Measurements from ENCODE around the gene MCC.
"Not testable (repeated sequence)": the region's sequence is repeated elsewhere in the genome, so short reads cannot be mapped to it uniquely, and the experiment has no call there.

MCC gene

DNA sequence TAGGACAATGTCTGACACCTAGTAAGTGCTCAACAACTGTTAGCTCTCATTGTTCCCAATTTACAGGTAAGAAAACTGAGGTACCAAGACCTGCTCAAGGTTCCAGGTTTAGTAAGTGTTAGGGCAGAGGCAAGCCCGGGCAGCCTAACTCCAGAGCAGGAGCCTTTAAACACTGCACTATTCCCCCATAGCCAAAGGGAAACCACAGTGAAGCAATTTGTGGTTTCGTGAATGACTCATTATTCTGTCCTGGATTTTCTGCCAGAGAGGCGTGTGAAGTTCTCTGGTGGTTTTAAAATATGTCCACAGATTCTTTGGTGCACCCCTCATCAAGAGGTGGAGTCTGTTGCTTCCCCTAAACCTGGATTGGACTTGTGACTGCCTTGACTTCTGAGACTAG is 1.0 kb upstream of the MCC start:
- no peak for DNase-seq

DNA sequence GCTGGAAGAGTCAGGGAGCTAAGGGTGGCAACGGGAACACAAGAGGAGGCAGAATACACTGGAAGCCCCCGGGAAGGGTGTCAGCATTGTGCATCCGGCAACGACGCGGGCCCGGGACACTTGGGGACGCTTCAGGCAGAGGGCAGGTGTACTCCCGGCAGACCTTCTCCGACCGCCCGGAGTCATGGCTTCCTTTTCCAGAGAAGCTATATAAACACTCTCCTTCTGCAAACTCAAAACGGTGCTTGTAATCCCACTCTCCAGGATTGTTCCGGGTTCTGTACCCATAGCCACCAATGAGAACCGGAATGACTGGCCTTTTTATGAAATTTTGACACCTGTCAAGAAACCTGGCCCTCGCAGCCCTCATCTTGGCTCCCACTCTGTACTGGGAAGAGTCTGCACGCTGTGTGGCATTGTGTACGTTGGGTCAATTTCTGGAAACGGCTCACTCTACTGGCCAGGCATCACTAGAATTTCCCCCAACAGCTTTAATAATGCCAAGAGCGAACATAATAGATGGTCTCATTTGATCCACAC is 462 bp upstream of the MCC start:
- DNase-seq: no peak

DNA sequence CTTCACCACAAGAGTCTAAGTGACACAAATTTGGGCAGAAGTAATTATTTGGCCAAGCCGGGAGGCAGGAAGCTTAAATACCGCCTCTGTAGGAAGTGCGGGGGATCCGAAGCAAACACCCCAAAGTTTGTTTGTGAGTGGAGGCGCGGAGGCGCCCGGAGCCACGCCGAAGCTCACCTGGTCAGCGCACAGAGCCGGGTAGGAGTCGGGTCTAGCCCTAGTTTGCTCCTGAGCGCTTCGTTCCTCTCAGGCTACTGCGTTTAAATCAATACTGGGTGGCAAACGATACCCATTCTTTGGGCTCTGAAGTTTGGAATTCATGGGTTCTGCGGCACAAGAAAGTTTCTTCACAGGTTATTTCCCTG is 855 bp downstream of the MCC start:
- no peak for DNase-seq

DNA sequence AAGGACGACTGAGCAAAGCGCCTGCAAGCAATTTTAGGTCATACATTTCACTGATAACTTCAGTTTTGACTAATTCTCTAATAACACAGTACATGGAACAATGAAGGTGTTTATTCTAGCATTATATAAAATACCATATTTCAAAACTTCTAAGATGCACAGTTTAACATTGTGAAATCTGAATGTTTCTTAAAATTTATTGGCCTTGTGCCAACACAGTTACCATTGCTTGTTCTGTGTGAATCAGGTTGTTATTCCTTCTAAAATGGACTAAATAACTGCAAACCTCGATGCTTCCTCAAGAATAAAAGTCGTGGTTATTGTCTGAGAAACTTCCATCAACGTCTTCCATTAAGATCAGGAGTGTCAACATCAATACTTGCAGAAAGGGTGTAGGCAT is 8.0 kb downstream of the MCC start:
- no peak for DNase-seq

DNA sequence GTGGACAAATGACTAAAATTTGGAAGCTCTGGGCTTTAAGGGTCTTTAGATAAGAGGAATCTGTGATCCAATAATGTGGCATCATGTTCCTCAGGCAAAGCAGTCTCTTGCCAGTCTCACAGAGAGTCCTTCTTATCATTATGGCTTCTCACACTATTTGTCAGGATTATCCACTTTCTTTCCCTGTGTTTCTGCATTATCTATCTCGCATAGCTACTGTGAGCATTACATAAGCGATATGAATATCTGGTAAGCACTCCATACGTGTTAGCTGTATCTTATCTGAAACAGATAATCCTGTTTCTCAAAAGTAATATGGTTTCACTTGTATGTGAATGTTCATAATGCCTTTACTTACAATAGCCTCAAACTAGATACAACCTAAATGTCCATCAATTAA is 9.6 kb downstream of the MCC start:
- DNase-seq: no peak

DNA sequence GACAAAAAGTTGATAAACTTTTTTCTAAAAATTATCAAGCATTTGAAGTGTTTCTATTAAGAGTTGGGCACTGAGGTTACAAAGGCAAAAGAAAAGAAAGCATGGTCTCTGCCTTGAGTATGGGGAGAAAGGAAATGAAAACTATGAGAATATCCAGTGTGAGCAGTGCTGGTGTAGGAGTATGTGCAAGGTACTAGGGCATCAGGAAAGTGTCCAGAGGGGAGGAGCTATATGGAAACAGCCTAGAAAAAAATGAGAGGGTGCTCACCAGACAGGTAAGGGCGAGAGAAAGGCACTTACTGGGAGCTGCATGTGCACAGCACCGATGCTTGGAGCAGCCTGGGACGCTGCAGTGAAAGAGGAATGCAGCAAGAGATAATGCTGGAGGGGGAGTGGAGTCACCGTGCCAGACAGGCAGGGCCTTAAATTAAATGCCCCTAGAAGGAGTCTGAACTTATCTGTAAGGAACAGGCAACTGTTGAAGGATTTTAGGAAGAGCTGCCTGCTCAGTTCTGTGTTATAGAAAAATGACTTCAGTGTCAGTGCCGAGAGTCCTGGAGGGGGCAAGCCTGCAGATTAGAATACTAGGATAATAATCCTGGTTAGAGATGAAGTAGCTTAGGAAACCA is 14.0 kb downstream of the MCC start:
- no peak for DNase-seq

DNA sequence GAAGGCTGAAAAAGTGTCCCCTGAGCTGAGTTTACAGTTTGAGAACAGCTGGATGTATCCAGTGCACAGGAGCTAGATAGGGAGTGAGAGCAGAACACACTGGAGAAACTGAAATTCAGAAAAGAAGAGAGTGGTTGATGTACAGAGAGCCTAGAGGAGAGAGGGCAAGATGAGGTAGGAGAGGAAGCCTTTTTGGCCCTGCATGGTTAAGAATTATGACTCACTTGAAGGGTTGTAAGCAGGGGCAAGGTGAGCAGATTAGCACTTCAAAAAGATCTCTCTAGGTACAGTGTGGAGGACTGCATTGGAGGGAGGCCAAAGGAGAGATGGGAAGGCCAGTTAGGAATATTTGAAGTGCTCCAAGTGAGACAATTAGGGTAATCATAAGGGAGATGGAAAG is 25.2 kb downstream of the MCC start:
- DNase-seq: no peak

DNA sequence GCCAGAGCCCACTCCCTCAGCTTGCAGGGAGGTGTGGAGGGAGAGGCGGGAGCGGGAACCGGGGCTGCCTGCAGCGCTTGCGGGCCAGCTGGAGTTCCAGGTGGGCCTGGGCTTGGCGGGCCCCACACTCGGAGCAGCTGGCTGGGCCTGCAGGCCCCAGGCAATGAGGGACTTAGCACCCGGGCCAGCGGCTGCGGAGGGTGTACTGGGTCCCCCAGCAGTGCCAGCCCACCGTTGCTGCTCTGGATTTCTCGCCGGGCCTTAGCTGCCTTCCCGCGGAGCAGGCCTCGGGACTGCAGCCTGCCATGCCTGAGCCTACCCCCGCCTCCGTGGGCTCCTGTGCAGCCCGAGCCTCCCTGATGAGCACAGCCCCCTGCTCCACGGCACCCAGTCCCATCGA is 31.1 kb downstream of the MCC start:
- DNase-seq: not testable (repeated sequence)

DNA sequence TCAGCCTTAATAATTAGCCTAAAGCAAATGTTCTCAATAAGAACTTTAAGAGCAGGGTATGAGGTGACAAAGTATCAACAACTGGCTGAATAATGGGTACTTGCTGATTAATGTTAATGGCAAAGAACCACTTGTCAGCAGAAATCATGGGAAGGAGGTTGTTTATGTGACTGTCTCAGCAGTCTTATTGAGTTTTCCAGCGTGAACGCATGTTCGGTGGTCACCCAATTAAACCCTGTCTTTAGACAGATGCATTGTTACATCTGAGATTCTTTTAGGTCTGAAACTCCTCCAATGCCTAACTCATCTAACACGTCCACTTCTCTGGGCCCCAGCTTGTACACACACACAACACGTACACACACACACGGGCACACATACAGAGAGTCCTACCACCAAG is 35.3 kb downstream of the MCC start:
- DNase-seq: no peak

DNA sequence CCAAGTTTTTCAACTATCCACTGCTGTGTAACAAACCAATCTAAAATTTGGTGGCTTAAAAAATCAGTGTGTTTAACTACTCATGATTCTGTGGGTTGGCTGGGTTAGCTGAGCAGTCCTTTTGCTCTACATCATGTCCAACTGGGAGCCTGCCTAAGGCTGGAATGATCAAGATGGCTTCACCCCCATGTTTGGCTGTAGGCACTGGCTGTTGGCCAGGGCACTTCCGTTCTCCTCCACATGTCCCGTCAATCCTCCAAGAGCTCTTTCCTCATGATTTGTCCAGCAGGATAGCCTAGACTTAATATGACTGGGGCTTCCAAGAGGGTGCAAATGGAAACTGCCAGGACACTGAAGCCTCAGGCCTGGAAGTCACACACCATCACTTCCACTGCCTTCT is 36.5 kb downstream of the MCC start:
- no peak for DNase-seq

DNA sequence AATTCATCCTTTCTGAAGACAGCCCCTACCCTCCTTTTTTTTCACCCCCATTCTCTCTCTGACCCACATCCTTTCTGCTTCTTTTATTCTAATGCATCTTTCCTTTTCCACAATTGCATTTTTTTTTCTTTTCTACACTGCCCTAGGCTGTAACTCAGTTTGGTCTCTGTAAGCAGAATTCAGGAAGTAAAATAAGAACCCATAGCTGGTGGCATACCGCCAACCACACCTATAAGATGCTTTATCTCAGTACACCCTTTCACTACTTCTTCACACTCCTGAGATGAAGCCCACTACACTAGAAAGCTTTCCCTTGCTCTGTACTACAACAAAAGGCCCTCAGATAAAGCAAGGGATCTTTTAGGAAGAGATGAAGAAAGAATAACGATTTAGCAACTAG is 37.3 kb downstream of the MCC start:
- no peak for DNase-seq

DNA sequence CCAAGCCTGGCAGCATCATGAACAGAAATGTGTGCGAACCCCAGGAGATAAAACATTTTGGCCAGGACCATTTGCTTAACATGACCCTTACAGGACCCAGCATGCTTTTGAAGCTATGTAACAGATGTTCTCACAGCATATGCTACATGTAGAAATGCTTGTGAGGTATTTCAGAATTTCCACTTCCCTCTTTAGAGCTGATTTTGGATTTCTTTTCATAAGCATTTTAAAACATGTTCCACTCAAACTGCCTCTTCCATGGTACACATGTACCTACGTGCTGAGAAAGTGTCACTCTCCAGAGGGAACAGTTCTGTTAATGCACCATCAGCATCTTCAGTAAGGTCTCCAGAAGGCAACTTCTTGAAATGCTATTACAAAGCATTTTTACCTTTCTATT is 37.8 kb downstream of the MCC start:
- no peak for DNase-seq

DNA sequence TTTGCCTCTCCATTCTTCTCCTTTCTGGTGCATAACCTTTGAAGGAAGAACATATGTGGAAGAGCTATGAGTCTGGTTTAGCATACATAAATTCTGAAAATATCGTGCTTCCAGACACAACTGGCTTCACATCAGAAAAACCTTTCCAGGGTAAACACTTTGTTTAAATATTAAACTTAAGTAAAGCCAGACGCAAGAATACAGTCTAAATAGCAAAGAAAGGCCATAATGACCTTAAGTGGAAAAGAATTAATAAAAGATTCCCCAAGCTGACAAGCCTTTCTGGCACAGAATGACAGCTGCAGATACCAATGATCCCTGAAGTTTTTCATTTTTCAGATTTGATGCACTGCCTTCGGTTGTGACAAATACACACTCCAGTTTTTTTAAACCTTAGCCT is 40.0 kb downstream of the MCC start:
- no peak for DNase-seq

DNA sequence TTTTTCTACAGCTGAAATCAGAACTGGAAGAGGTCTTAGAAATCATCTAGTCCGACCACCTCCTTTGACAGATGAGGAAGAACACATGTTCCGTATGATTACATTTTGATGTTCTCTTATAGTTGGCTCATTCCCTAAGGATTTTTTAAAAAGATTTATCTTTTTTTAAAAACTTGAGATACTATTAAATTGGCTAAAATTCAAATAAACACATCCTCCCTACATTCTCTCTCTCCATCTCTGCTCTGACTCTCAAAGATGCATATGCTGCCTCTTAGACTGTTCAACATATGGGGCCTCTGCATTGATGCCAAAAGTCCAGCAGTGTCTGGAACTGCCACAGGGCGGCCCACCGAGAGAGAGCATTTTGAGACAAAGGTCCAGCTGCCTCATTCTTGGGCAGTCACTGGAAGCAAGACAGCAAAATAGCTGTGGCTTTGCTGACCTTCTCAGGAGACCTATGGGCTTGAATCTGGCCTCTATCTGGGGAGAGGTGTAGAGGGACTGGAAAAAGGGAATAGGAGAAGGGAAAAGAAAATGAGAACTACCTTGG is 40.7 kb downstream of the MCC start:
- peak; percentile 35 for DNase-seq

DNA sequence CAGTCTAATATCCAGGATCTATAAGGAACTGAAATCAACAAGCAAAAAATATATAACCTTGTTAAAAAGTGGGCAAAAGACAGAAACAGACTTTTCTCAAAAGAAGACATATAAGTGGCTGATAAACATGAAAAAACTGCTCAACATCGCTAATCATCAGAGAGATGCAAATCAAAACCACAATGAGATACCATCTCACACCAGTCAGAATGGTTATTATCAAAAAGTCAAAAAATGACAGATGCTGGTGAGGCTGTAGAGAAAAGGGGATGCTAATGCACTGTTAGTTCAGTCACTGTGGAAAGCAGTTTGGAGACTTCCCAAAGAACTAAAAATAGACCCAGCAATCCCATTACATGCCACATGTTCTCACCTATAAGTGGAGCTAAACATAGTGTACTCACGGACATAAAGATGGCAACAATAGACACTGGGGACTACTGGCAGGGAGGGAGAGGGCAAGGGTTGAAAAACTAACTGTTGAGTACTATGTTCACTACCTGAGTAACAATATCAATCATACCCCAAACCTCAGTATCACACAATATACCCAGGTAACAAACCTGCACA is 41.8 kb downstream of the MCC start:
- DNase-seq: no peak

DNA sequence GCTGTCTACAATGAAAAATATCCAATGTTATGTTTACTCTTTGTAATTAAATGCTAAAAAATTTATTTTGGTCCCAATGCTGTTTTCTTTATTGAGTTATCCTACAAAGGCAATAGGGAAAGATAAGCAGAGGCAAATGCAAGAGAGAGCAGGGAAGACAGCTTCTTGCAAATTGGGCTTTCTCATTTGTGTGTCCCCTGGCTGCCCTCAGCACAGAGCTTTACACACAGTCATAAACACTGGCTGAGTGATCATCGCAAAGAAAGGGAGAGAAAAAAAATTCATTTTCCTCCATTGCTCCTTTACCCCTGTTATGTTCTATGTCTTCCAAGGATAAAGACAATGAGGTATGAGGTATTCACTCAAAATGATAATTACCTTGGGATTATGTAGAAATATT is 51.1 kb downstream of the MCC start:
- DNase-seq: no peak

DNA sequence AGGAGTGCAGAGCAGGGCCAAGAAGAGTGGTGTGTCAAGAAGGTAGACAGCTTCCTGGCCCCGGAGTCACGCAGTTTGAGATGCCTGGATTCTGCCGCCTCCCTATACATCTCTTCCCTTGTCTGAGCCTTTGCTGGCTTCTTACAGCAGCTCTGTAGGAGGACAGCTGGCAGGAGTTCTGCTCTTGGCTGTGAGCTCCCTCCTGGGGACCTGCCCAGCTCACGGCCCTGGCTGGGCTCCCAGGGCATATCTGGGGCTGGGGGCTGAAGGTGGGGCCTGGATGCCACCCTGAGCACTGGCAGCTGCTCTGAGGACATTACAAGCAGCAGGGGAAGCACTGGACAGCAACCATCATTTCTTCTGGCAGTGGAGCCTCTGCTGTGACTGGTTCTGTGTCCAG is 52.7 kb downstream of the MCC start:
- DNase-seq: no peak

DNA sequence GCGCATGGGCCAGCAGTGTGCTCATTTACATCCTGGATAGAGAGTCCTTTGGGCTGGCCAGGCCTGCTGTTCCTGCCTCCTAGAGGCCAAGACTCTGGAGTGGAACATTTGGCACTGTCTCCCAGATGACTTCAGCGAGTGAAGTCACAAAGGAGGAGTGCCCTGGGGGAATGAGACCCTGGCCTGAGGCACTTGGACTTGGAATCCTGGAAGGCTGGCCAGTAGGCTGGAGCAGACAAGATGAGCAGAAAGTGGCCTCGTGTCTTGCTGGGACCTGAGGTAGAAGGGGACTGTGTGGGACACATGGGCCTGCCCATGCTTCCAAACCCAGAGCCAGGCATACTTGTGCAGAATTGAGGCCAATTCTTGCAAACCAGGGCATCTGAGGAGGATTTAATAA is 53.4 kb downstream of the MCC start, which contains the start of gene TSSK1B:
TSSK1B (minus strand) TSS at position 101 of the 400 bp plus-strand sequence. CDS start 150 bp downstream, outside the sequence.
- no peak for DNase-seq

DNA sequence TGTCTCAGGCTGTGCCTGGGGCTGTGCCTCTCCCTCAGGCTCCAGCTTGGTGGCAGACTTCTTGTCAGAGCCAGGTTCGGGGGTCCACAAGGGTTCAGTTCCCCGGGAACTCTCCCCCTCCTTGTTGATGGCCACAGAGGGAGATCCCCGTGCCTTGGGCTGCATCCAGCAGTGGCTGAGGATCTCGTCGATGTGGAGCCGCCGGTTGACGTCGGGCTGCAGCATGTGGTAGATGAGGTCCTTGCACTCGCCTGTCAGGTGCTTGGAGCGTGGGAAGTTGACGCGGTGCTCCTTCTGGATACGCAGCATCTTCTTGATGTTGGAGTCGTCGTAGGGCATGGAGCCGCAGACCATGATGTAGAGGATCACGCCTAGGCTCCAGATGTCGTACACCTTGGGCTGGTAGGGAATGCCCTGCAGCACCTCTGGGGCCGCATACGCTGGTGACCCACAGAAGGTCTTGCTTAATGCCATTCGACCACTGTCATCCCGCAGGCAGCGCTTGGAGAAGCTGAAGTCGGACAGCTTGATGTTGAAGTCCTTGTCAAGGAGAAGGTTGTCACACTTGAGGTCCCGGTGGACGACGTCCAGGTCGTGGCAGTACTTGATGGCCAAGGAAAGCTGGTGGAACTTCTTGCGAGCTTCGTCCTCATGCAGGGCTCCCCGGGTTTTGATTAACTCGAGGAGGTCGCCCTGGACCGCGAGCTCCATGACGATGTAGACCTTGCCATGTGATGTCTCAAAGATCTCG is 54.2 kb downstream of the MCC start:
- no peak for DNase-seq

DNA sequence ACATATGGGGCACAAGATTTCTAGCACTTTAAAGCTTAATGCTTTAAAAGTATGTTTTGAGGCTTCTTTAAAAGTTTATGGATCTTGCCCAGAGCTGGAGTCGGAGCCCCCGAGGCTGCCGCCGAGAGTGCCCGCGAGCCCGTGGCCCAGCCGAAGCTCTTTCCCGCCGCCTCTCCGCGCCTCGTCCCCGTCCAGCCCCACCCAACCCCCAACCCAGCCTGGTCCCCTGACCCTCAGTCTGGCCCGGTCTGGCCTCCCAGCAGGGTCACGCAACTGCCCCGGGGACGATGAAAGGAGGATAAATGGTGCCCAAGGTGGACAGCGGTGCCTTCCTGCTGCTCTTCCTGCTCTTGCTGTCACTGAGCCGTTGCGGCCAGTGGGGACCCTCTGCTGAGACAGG is 55.2 kb downstream of the MCC start:
- no peak for DNase-seq

DNA sequence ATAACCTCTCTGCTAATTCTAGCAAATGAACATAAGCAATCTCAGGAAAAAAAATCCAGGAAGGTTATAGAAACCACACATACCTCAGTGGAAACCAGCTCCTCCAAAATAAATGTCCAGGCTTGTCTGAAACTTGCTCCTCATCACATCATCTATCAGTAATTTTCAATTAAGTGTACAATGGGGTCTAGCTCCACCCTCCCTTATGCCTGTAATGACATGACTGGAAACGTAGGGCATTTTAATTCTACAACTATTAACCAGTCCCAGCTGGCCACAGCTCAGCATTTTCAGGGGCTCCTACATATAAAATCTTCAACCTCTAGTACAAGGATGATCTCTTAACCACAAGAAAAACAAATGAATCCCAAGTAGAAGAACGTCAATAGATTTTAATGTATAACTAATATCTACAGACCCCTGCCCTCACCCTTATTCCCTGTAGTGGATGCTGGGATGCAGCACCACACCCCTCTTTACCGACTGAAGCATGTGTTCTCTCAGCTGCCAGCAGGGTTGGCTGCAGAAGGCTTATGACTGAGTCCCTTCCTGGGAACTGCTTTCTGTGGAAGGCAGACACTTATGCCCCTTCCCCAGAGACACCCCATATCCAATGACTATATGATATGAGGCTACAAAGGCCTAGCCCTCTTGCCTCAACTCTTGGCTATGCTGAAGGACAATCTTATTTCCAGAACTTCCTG is 60.2 kb downstream of the MCC start:
- DNase-seq: no peak

DNA sequence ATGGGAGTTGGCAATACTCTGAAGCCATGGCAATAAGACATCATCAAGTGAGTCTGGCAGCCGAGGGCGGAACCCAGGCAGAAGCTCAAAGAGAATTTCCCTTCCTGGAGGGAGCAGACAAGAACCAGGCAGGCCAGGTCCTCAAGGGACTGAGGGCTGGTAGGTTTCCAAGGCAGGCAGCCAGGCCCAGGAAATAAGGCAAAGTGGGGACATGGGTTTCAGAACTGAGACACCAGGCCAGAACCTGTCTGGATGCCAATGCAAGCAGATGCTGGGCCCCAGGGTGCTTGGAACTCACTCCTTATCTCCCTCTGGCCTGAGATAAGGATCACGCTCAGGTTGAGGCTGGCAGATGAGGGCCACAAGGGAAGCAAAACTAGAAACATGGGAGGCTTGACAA is 62.3 kb downstream of the MCC start:
- no peak for DNase-seq

DNA sequence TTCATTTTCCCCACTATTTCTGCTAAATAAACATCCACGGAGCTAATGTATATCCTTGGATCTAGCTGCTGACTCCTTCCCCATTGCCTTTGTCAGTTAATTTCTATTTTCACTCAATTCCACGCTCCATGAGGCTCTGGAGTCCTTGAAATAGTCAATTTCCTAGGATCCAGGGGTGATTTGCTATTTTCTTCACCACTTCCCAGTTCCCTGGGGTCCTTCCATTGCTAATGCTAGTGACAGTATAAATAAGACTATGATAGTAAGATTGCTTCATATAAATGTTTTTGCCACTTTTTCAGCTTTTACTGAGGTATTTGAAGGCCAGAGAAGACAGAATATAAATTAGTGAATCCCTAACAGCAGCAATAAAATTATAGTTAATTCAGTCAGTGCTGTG is 66.6 kb downstream of the MCC start:
- no peak for DNase-seq
